ENCODE results near the gene WFS1. TPM values are rescaled to one million over a fixed set of nuclear protein-coding genes. Genes with fewer than 3 reads are reported as not detected.

Gene WFS1
- total and polyA plus RNA-seq, 2 of the 13 experiments (the other 11 are each of a cell fraction or from before 2014, with no cell fraction given), result 39.1 to 42.2 TPM

- no peak for TF ChIP-seq HIC2 (CRISPR knock-in tag; IDR thresholded peaks at IDR 0.05; ENCODE audit: low read depth)
- no peak for TF ChIP-seq ZNF101 (CRISPR knock-in tag; IDR thresholded peaks at IDR 0.05; ENCODE audit: borderline replicate concordance, low read depth)
- TF ChIP-seq MED1 (CRISPR knock-in tag; IDR thresholded peaks at IDR 0.05), result no peak
- no peak for TF ChIP-seq ZUFSP (CRISPR knock-in tag; IDR thresholded peaks at IDR 0.05; ENCODE audit: borderline replicate concordance)
- no peak for TF ChIP-seq IRX3 (CRISPR knock-in tag; IDR thresholded peaks at IDR 0.05; ENCODE audit: borderline replicate concordance, low read depth)
Observed at GRCh38 chr4:6343939-6344408, 74.3 kb downstream of the WFS1 start (continued).

GRCh38 chr4:6345096-6345830, 75.6 kb downstream of the WFS1 start:
- Histone ChIP-seq H4K20me1 (ENCODE audit: insufficient read depth, low read length) (no peaks in the 10 kb centered on the region), H3K79me2 (ENCODE audit: insufficient read depth, low read length) (no peaks in the 10 kb centered on the region), H3K27me3 (ENCODE audit: control insufficient read depth in 1 of 2, insufficient read depth in 2 of 2, low read length in 2 of 2) (peaks cover 12 to 73% of the 10 kb centered on the region in 2 experiments; a peak in 4 of 5 replicates), H3K4me3 (replicated peaks in 1 of 3; ENCODE audit: insufficient read depth in 1 of 3, low read depth in 2 of 3, low read length in 3 of 3) (no peak overlapping the region), H2AFZ (ENCODE audit: low read length) (no peak overlapping the region), H3K36me3 (replicated peaks in 1 of 2; ENCODE audit: control insufficient read depth in 1 of 2, insufficient read depth in 2 of 2, low read length in 2 of 2) (no peaks in the 10 kb centered on the region), H3K4me1 (ENCODE audit: insufficient read depth, low read length) (peaks cover 7% of the 10 kb centered on the region; the same call in 1 of the 2 replicates), H3K27ac (ENCODE audit: extremely low read length, insufficient read depth, low read length) (no peak overlapping the region), H3K9ac (ENCODE audit: insufficient read depth, low read depth, low read length) (no peak overlapping the region), H3K9me3 (ENCODE audit: low read length) (no peaks in the 10 kb centered on the region), H3K4me2 (ENCODE audit: low read depth, low read length) (no peak overlapping the region)
- DNase-seq (ENCODE audit: low spot score), result no peak
- 40% methylated on average over 17 of the region's 27 CpGs for WGBS (ENCODE audit: low lambda C conversion rate)
- ATAC-seq, result no peak
- intact Hi-C loops (cut with micrococcal nuclease; ENCODE audit: unreplicated experiment), result no loop called here
- POLR2A ChIA-PET, result interaction anchor here (0.5 kb wide), 1 partner anchor 302 kb away, joined by 3 read pairs; no protein-coding TSS in a partner anchor
- no TSS peak for BruUV-seq (replicated peaks)
- CTCF ChIA-PET (ENCODE audit: low intra/inter-chr PET ratio, low total read pairs), result interaction anchor here (1.3 kb wide), 1 partner anchor 204 kb away, joined by 3 read pairs; no protein-coding TSS in a partner anchor
- FAIRE-seq, result no peak
- in situ Hi-C loops (cut with HindIII; ENCODE audit: extremely low pct_ligation_motif_present, low pct_unique_long_range_greater_than_20kb), result no loop called here
- TF ChIP-seq ZNF263 (CRISPR knock-in tag; IDR thresholded peaks at IDR 0.05) (0 out of 2 replicates have a peak, but pooled peaks have one; percentile 35), NR3C1 (CRISPR knock-in tag; IDR thresholded peaks at IDR 0.05) (no peak), ZNF816 (CRISPR knock-in tag; IDR thresholded peaks at IDR 0.05; ENCODE audit: borderline replicate concordance) (no peak)
